ENCODE measurements around the gene B4GALT6. TPM values are rescaled to one million over a fixed set of nuclear protein-coding genes. Genes with fewer than 3 reads are reported as not detected.

The B4GALT6 gene
- total RNA-seq, 2 donors from 2014 or later = 2.8 to 5.0 TPM

GRCh38 chr18:31685097-31686082 is 1.0 kb upstream of the B4GALT6 start:
- H3K27me3 Mint-ChIP-seq (ENCODE audit: low read depth) = peaks cover 37% of the 10 kb centered on the region
- H3K4me1 Mint-ChIP-seq (ENCODE audit: low read depth) = peaks cover 33% of the 10 kb centered on the region
- peak; percentile 73 to 78 for DNase-seq
- peak overlapping the region; percentile 82 to 87 for H3K4me3 Mint-ChIP-seq
- H3K36me3 Mint-ChIP-seq (ENCODE audit: insufficient read depth in 2 of 2) = peaks cover 0 to 2% of the 10 kb centered on the region in 2 donors
- no peaks in the 10 kb centered on the region for H3K9me3 Mint-ChIP-seq
- ATAC-seq (replicated peaks in 1 of 2) = peak; percentile 87 to 88
- H3K27ac Mint-ChIP-seq = no peak overlapping the region

GRCh38 chr18:31683968-31684278 is 458 bp downstream of the B4GALT6 start:
- ATAC-seq (replicated peaks in 1 of 2) = no peak
- H3K4me3 Mint-ChIP-seq = peak overlapping the region; percentile 93 to 95
- H3K27me3 Mint-ChIP-seq (ENCODE audit: low read depth) = peaks cover 32% of the 10 kb centered on the region
- peaks cover 33% of the 10 kb centered on the region for H3K4me1 Mint-ChIP-seq (ENCODE audit: low read depth)
- H3K36me3 Mint-ChIP-seq (ENCODE audit: insufficient read depth in 2 of 2) = peaks cover 0 to 2% of the 10 kb centered on the region in 2 donors
- no peak for DNase-seq
- no peaks in the 10 kb centered on the region for H3K9me3 Mint-ChIP-seq
- no peak overlapping the region for H3K27ac Mint-ChIP-seq

GRCh38 chr18:31683106-31683505 is 1.3 kb downstream of the B4GALT6 start:
- no peaks in the 10 kb centered on the region for H3K9me3 Mint-ChIP-seq
- no peak for ATAC-seq (replicated peaks in 1 of 2)
- H3K27me3 Mint-ChIP-seq (ENCODE audit: low read depth) = peaks cover 37% of the 10 kb centered on the region
- H3K36me3 Mint-ChIP-seq (ENCODE audit: insufficient read depth in 2 of 2) = peaks cover 0 to 2% of the 10 kb centered on the region in 2 donors
- H3K4me1 Mint-ChIP-seq (ENCODE audit: low read depth) = peaks cover 33% of the 10 kb centered on the region
- no peak overlapping the region for H3K27ac Mint-ChIP-seq
- peak overlapping the region; percentile 93 to 95 for H3K4me3 Mint-ChIP-seq
- no peak for DNase-seq

- Mint-ChIP-seq H3K4me1 (ENCODE audit: low read depth) (peaks cover 30% of the 10 kb centered on the region), H3K36me3 (ENCODE audit: insufficient read depth in 2 of 2) (peaks cover 0 to 2% of the 10 kb centered on the region in 2 donors), H3K9me3 (no peaks in the 10 kb centered on the region), H3K27me3 (ENCODE audit: low read depth) (peaks cover 43% of the 10 kb centered on the region), H3K27ac (no peak overlapping the region), H3K4me3 (no peak overlapping the region)
- ATAC-seq (replicated peaks in 1 of 2) = no peak
- DNase-seq = peak; percentile 3 to 8
Observed at GRCh38 chr18:31680831-31681568, 3.4 kb downstream of the B4GALT6 start.

- DNase-seq = no peak
- Mint-ChIP-seq H3K4me1 (ENCODE audit: low read depth) (peaks cover 27% of the 10 kb centered on the region), H3K36me3 (ENCODE audit: insufficient read depth in 2 of 2) (peaks cover 0 to 2% of the 10 kb centered on the region in 2 donors), H3K27ac (no peak overlapping the region), H3K4me3 (no peak overlapping the region), H3K9me3 (no peaks in the 10 kb centered on the region), H3K27me3 (ENCODE audit: low read depth) (peaks cover 43% of the 10 kb centered on the region)
- ATAC-seq (replicated peaks in 1 of 2) = no peak
Observed at GRCh38 chr18:31680433-31680811, 4.0 kb downstream of the B4GALT6 start.

- ATAC-seq (replicated peaks in 1 of 2) (no peak), DNase-seq (no peak)
- Mint-ChIP-seq H3K4me1 (ENCODE audit: low read depth) (peaks cover 27% of the 10 kb centered on the region), H3K27ac (no peak overlapping the region), H3K36me3 (ENCODE audit: insufficient read depth in 2 of 2) (peaks cover 0 to 2% of the 10 kb centered on the region in 2 donors), H3K27me3 (ENCODE audit: low read depth) (peaks cover 43% of the 10 kb centered on the region), H3K9me3 (no peaks in the 10 kb centered on the region), H3K4me3 (no peak overlapping the region)
Observed at GRCh38 chr18:31679791-31680432, 4.5 kb downstream of the B4GALT6 start.

- H3K27me3 Mint-ChIP-seq (ENCODE audit: low read depth) = peaks cover 43% of the 10 kb centered on the region
- no peak overlapping the region for H3K4me3 Mint-ChIP-seq
- peaks cover 0 to 2% of the 10 kb centered on the region in 2 donors for H3K36me3 Mint-ChIP-seq (ENCODE audit: insufficient read depth in 2 of 2)
- H3K9me3 Mint-ChIP-seq = no peaks in the 10 kb centered on the region
- DNase-seq (no peak), ATAC-seq (replicated peaks in 1 of 2) (no peak)
- peaks cover 27% of the 10 kb centered on the region for H3K4me1 Mint-ChIP-seq (ENCODE audit: low read depth)
- H3K27ac Mint-ChIP-seq = no peak overlapping the region
Observed at GRCh38 chr18:31679133-31679742, 5.1 kb downstream of the B4GALT6 start.

- no peaks in the 10 kb centered on the region for H3K36me3 Mint-ChIP-seq (ENCODE audit: insufficient read depth in 2 of 2)
- DNase-seq = no peak
- H3K9me3 Mint-ChIP-seq = no peaks in the 10 kb centered on the region
- peaks cover 36% of the 10 kb centered on the region for H3K27me3 Mint-ChIP-seq (ENCODE audit: low read depth)
- H3K4me3 Mint-ChIP-seq = no peak overlapping the region
- no peak for ATAC-seq (replicated peaks in 1 of 2)
- no peak overlapping the region for H3K27ac Mint-ChIP-seq
- peaks cover 21% of the 10 kb centered on the region for H3K4me1 Mint-ChIP-seq (ENCODE audit: low read depth)
Observed at GRCh38 chr18:31678425-31678824, 6.0 kb downstream of the B4GALT6 start.

- no peak overlapping the region for H3K4me3 Mint-ChIP-seq
- no peak overlapping the region for H3K27ac Mint-ChIP-seq
- H3K36me3 Mint-ChIP-seq (ENCODE audit: insufficient read depth in 2 of 2) = no peaks in the 10 kb centered on the region
- H3K27me3 Mint-ChIP-seq (ENCODE audit: low read depth) = peaks cover 30% of the 10 kb centered on the region
- no peaks in the 10 kb centered on the region for H3K9me3 Mint-ChIP-seq
- H3K4me1 Mint-ChIP-seq (ENCODE audit: low read depth) = peaks cover 13% of the 10 kb centered on the region
- DNase-seq (no peak), ATAC-seq (replicated peaks in 1 of 2) (no peak)
Observed at GRCh38 chr18:31677592-31677991, 6.8 kb downstream of the B4GALT6 start.

- no peak for DNase-seq
- no peak for ATAC-seq (replicated peaks in 1 of 2)
- Mint-ChIP-seq H3K4me1 (ENCODE audit: low read depth) (peaks cover 5% of the 10 kb centered on the region), H3K27ac (no peak overlapping the region), H3K4me3 (no peak overlapping the region), H3K36me3 (ENCODE audit: insufficient read depth in 2 of 2) (no peaks in the 10 kb centered on the region), H3K9me3 (no peaks in the 10 kb centered on the region), H3K27me3 (ENCODE audit: low read depth) (peaks cover 16% of the 10 kb centered on the region)
Observed at GRCh38 chr18:31675404-31675803, 9.0 kb downstream of the B4GALT6 start.

- Mint-ChIP-seq H3K4me3 (no peak overlapping the region), H3K9me3 (no peaks in the 10 kb centered on the region), H3K27me3 (ENCODE audit: low read depth) (peaks cover 3% of the 10 kb centered on the region), H3K4me1 (ENCODE audit: low read depth) (peaks cover 1% of the 10 kb centered on the region), H3K36me3 (ENCODE audit: insufficient read depth in 2 of 2) (no peaks in the 10 kb centered on the region), H3K27ac (no peak overlapping the region)
- ATAC-seq (replicated peaks in 1 of 2) (no peak), DNase-seq (no peak)
Observed at GRCh38 chr18:31672628-31673135, 11.7 kb downstream of the B4GALT6 start.

GRCh38 chr18:31671951-31672350 is 12.4 kb downstream of the B4GALT6 start:
- Mint-ChIP-seq H3K27ac (no peak overlapping the region), H3K9me3 (no peaks in the 10 kb centered on the region), H3K4me1 (ENCODE audit: low read depth) (no peaks in the 10 kb centered on the region), H3K36me3 (ENCODE audit: insufficient read depth in 2 of 2) (no peaks in the 10 kb centered on the region), H3K4me3 (no peak overlapping the region), H3K27me3 (ENCODE audit: low read depth) (no peaks in the 10 kb centered on the region)
- ATAC-seq (replicated peaks in 1 of 2) (no peak), DNase-seq (no peak)
